ENCODE data around the gene ALB.

ALB gene

GRCh38 chr4:73409012-73409862 is 5.2 kb downstream of the ALB start:
- no peak for DNase-seq

- no peak for DNase-seq
Observed at GRCh38 chr4:73409978-73410548, 6.0 kb downstream of the ALB start.

GRCh38 chr4:73410916-73411730 is 7.0 kb downstream of the ALB start:
- DNase-seq = no peak

GRCh38 chr4:73411731-73412414 is 7.8 kb downstream of the ALB start:
- DNase-seq = no peak

- no peak for DNase-seq
Observed at GRCh38 chr4:73413294-73413755, 9.2 kb downstream of the ALB start.

GRCh38 chr4:73414936-73415271 is 10.8 kb downstream of the ALB start:
- DNase-seq = no peak

- no peak for DNase-seq
Observed at GRCh38 chr4:73415807-73416238, 11.7 kb downstream of the ALB start.

- DNase-seq = no peak
Observed at GRCh38 chr4:73416423-73417087, 12.5 kb downstream of the ALB start.

- DNase-seq = no peak
Observed at GRCh38 chr4:73417342-73417741, 13.3 kb downstream of the ALB start.

- no peak for DNase-seq
Observed at GRCh38 chr4:73417973-73418372, 13.9 kb downstream of the ALB start.

GRCh38 chr4:73418677-73419076 is 14.6 kb downstream of the ALB start:
- no peak for DNase-seq

GRCh38 chr4:73419106-73420038 is 15.3 kb downstream of the ALB start:
- DNase-seq = no peak

- no peak for DNase-seq
Observed at GRCh38 chr4:73420615-73421014, 16.5 kb downstream of the ALB start.

GRCh38 chr4:73421708-73422457 is 17.8 kb downstream of the ALB start:
- DNase-seq = no peak

- DNase-seq = no peak
Observed at GRCh38 chr4:73422458-73422752, 18.3 kb downstream of the ALB start.

- DNase-seq = no peak
Observed at GRCh38 chr4:73423184-73423583, 19.1 kb downstream of the ALB start.

- DNase-seq = no peak
Observed at GRCh38 chr4:73426666-73427065, 22.6 kb downstream of the ALB start.

- DNase-seq = no peak
Observed at GRCh38 chr4:73429118-73429517, 25.0 kb downstream of the ALB start.

- no peak for DNase-seq
Observed at GRCh38 chr4:73429826-73430587, 25.9 kb downstream of the ALB start.

GRCh38 chr4:73431813-73432168 is 27.7 kb downstream of the ALB start:
- DNase-seq = no peak

Measured in stimulated activated CD4-positive, alpha-beta T cell treated with anti-CD3 and anti-CD28 coated beads, Interleukin-2, amount 100 ng/mL, for 24 hours (primary cell).